Measurements from ENCODE around the gene PLXNA4.
A peak's percentile ranks its signal among the peaks of the same experiment; 100 is the strongest.
"Not testable (repeated sequence)": the region's sequence is repeated elsewhere in the genome, so short reads cannot be mapped to it uniquely, and the experiment has no call there.

Gene PLXNA4

DNA sequence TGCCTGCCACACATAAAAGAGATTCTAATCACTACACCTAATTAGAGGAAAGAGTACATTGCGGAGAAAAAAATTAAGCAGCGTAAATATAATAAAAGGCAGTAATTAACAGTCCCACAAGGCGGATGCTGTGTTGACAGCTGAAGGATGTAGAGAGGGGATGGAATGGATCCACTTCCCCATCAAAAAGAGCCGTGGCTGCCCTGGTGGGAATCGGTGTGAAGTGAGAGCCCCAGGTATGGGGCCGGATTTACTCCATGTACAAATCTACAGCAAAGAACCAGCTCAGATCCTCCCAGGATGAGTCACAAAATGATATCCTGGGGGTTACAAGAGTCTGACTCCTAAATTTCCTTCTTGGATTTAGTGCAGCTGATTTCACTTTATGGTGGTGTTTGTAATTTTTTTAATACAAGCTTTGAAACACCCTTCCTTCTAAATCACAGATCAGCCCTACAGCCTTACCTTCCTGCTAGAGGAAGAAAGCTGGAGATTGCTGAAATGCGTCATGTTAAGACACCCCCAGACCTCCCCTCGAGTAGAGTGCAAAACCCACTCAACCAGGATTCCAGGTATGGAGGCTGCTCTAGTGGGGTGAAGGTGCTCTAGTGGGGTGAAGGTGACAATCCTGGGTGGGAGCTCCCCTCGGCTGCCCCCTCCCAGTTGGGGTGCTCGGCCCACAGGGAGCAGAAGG is 398.4 kb downstream of the PLXNA4 start:
- no peak for DNase-seq (ENCODE audit: low spot score)

DNA sequence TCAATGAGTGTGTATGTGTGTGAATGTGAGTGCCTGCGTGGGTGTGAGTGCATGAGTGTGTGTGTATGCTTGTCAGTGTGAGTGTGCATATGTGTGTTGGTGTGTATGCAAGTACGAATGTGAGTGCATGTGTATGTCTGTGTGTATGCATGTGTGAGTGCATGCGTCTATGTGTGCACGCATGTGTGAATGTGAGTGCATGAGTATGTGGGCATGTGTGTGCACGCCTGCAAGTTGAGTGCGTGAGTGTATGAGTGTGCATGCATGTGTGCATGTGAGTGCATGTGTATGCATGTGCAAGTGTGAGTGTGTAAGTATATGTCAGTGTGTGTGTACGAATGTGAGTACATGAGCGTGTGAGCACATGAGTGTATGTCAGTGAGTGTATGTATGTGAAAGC is 399.6 kb downstream of the PLXNA4 start:
- no peak for DNase-seq (ENCODE audit: low spot score)

DNA sequence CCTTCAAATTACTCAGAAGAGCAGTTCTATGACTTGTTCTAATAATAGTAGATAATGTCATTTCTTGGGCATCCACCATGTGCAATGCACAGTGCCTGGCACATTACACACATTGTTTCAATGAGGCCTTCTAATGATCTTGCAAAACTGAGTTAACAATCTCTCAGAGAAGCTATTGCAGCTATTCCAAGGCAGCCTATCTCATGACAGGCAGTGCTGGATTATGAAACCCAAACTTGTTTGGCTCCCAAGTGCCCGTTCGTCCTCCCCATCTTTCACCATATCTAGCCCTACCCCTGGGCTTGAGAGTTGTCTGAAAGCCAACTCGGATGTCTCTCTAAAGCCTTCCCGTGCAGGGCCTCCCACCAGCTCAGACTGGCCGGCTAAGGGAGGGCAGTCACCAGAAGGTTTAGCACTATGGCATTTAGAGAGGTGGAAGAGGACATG is 405.1 kb downstream of the PLXNA4 start:
- DNase-seq (ENCODE audit: low spot score) = no peak

DNA sequence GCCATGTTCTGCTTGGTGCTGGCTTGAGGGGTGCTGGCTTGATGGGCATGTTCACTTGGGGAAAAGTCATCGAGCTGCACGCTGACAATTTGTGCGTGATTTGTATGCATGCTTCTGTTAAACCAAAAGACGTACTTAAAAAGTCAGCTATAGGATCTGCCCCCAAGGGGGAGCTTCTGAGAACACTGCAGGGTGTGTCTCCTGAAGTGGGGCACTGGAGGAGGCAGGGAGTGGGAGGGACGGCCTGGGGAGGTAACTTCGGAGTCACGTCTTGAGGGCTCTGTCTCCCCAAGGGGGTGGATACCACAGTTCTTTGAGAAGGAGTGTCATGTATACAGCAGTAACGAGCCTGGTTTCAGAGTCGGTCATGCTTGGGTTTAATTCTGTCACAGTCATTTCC is 406.5 kb downstream of the PLXNA4 start:
- DNase-seq (ENCODE audit: low spot score) = no peak

GRCh38 chr7:132168239-132168638 is 408.0 kb downstream of the PLXNA4 start:
- no peak for DNase-seq (ENCODE audit: low spot score)

DNA sequence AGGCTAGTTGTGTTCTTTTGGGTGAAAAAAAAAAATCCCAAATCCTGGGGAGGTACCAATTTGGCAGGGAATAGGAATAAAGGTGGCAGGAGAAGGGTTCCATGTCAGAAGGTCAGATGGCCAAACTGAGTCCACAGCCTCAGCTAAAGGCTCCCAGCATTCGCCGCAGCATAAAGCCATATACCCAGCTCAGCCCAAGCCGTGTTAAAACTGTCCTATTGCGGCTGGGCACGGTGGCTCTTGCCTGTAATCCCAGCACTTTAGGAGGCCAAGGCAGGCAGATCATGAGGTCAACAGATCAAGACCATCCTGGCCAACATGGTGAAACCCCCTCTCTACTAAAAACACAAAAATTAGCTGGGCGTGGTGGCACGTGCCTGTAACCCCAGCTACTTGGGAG is 410.6 kb downstream of the PLXNA4 start:
- not testable (repeated sequence) for DNase-seq (ENCODE audit: low spot score)

- no peak for DNase-seq (ENCODE audit: low spot score)
Measured at GRCh38 chr7:132164558-132165125, 411.6 kb downstream of the PLXNA4 start.

- no peak for DNase-seq (ENCODE audit: low spot score)
Measured at GRCh38 chr7:132162556-132163144, 413.6 kb downstream of the PLXNA4 start.

- no peak for DNase-seq (ENCODE audit: low spot score)
Measured at GRCh38 chr7:132161976-132162375, 414.3 kb downstream of the PLXNA4 start.

GRCh38 chr7:132161533-132161915 is 414.7 kb downstream of the PLXNA4 start:
- DNase-seq (ENCODE audit: low spot score) = no peak

DNA sequence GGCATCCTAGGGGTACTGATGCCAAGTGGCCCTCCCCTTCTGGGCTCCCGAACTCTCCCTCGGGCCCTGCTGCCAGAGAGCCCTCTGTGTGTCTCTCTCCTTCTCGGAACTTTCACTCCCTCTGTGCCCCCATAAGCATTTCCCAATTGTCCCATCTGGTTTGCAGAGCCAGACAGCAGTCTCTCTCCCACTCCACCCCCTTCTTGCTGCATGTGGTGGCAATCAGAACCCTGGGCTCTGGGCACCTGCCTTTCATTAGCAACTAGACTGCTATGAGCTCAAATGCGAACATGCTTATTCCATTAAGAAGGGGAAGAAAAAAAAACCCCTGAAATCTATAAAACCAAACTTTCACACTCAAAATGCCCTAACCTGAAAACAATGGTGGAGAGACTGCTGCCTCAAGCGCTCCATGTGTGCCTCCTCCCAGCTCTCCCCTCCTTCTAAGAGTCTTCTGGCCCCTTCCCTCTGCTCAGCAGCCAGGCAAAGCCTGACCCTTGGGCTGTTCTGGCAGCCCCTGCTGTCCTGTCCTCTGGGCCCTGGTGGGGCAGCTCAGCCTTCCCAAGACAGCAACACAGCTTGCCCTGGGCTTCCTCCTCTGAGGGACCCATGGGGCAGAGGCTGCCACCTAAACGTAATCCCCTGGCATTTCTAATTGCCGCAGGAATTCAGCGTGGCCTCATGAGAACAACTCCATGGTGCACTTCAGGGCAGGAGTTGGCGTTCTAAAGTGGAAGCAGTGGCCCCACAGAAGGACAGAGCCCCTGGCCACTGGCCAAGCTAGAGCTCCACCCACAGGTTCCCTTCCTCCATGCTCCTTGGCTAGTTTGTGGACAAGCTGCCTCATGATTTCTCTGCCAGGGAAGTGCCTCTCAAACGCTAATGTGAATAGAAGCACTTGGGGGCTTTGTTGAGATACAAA is 415.4 kb downstream of the PLXNA4 start:
- no peak for DNase-seq (ENCODE audit: low spot score)

GRCh38 chr7:132158841-132159240 is 417.4 kb downstream of the PLXNA4 start:
- DNase-seq (ENCODE audit: low spot score) = no peak

GRCh38 chr7:132158166-132158565 is 418.1 kb downstream of the PLXNA4 start:
- no peak for DNase-seq (ENCODE audit: low spot score)

DNA sequence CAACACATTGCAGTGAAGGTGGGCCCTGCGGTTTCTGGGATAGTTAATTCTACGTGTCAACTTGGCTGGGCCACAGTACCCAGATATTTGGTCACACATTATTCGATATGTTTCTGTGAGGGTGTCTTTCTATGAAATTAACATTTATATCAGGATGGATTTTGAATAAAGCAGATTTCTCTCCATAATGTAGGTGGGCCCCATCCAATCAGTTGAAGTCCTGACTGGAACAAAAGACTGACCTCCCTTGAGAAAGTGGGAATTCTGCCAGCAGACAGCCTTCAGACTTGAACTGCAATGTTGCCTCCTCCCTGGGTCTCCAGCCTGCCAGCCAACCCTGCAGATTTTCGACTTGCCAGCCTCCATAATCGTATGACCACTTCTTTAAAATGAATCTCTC is 420.6 kb downstream of the PLXNA4 start:
- no peak for DNase-seq (ENCODE audit: low spot score)

GRCh38 chr7:132154695-132155471 is 421.4 kb downstream of the PLXNA4 start:
- no peak for DNase-seq (ENCODE audit: low spot score)

DNA sequence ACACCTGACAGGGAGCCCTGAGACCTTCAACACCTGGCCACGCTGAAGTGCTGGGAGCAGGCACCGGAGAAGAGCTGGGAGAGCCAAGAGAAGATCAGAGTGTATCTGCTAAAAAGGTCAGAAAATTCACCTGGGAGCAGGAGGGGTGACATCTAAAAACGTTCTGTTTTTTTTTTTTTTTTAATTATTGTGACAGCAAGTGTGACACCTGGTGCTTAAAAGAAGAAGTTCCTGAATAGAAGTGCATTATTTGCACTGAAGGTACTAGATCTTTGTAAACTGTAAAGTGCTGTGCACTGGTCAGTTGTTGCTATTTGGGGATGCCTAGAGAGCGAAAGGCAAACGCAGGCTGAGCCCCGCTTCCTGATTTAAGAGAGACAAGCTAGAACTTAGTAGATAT is 422.0 kb downstream of the PLXNA4 start:
- no peak for DNase-seq (ENCODE audit: low spot score)

DNA sequence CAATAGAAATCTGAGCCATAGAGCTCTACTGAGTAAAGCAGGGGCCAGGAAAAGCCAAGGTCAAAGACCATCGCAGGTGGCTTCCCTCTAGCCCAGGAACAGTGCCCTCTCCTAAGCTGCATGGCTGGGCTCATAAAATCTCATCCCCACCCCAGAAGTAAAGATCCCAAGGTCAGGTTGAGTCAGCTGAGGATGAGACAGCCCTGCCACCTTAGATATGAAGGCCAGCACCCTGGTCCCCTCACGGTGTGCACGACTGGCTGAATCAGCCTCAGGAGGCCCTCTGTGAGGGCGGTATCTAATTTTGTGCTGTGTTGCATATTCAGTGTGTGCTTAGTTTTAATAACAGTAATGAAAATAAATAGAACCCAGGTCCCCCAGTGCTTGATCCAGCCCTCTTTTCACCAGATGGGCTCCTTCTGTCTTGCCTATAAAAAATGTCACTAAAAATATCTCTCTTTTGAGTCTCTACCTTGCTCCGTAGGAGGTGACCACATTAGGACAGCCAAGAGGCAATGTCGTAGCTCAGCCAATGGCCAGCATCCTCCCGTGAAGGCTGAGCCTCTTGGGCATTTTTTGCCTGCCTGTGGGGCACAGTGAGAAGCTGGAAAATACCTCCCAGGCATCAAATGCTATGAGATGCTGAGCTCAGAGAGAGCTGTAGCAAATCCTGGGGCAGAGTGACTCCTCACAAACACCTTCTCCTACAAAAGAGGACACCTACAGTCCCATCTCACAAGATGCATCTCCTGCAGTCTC is 424.0 kb downstream of the PLXNA4 start:
- DNase-seq (ENCODE audit: low spot score) = peak; percentile 24

DNA sequence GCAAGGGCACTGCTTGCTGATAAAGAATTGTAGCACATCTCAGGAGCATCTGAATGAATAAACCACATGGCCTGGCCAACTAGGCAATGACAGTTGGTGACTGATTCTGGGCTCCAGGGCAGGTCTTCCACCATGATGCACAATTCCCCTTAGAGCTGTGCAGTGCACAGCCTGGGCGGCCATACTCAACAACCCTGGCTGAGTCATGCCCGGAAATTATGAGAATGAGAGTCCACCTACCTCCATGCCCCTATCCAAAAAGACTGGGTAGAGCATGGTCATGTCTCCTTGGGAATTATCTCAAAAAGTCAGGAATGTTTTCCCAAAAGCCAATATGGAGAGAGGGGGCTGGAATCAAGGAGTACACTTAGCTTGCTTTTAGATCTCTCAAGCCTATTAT is 425.6 kb downstream of the PLXNA4 start:
- no peak for DNase-seq (ENCODE audit: low spot score)

GRCh38 chr7:132149436-132150304 is 426.6 kb downstream of the PLXNA4 start:
- no peak for DNase-seq (ENCODE audit: low spot score)

DNA sequence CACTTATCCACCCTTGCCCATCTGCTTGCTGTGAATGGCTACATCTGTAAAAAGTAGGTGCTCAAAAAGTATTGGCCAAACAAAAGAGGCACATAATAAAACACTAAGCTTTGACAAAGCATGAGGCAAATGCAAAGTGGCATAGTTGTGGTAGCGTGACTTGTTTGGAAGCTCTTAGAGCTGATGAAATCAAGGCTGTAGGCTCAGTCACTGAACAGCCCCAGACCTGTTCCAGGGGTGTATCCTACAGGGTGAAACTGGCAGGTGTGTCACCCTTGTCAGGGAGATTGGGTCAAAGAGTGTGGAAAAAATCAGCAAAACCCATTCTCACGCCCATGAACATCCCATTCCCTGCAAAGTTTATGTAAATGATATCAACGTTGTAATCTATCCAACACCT is 427.4 kb downstream of the PLXNA4 start:
- no peak for DNase-seq (ENCODE audit: low spot score)

Measured in pons (tissue), 1 donor.